NAMALWA (cell line): ENCODE results near the gene ERI2.

Source experiments
- DNase-seq: peaks from one replicate; pipeline ENCODE4 v3.0.0-alpha.2; 2015; ENCODE audit warnings: low spot score

ERI2 gene, protein sequence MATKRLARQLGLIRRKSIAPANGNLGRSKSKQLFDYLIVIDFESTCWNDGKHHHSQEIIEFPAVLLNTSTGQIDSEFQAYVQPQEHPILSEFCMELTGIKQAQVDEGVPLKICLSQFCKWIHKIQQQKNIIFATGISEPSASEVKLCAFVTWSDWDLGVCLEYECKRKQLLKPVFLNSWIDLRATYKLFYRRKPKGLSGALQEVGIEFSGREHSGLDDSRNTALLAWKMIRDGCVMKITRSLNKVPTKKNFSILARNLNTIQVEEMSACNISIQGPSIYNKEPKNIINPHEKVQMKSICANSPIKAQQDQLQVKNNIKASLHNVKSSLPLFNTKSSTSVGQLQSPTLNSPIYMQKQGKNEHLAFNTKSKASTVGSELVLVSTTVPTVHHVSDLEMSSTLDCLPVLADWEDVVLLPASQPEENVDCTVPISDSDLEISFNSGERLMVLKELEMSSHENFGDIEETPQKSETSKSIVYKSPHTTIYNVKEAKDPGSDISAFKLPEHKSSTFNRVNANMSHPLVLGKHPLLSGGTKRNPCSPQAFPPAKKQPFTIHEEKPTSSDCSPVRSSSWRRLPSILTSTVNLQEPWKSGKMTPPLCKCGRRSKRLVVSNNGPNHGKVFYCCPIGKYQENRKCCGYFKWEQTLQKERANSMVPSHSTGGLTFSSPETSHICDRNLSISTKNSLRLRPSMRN

GRCh38 chr16:20806168-20807050 is at the start of gene ERI2, which contains the start of gene REXO5:
TSS of gene ERI2 (minus strand) at chr16:20806472. CDS start at chr16:20806430, 42 bp downstream.
TSS of gene REXO5 (plus strand) at chr16:20806527. CDS start at chr16:20806954, 427 bp downstream.
- peak; percentile 82 for DNase-seq

DNA sequence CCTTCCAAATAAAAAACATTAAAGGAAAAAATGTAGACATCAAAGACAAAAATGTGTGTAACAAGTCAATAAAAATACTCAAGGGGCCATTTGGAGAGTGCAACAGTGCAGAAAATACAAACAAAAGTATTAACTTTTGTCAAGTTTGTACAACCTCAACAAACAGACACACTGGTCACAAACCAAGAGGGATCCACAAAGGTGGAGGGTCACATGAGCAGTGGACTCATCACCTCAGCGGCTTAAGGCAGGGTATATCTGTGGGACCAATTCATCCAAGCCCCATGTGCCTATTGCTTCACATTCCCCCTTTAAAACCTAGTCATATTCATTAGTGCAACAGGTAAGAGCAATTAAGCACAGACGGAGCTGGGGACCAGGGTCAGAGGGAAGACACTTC is 48.7 kb upstream of the ERI2 start:
- DNase-seq, result no peak

DNA sequence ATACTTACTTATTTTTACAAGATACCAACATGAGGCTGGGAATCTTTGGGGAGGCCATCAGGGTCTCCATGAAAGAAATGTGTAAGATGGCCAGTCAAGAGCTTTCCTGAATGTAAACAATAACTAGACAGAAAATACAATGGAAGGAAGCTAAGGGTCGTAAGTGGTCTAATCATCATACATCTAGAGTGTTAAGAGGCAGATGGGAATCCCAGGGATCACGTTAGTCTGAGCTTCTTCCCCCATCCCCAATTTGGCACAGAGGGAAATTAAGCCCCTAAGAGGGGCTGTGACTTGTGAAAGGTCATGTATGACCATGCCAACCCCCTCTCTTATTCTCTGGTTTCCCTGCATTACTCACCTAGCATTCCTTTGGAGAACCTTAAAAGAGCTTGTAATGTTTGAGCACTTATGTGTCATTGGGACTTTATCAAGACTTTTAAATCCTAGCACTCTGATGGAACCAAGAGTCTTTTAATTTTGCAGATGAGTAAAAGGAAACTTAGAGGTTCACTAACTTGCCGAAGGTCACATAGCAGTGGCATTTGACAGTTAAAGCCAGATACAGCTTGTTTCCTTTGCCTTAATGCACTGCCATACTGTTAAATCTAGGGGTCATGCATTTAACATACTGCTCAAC is 47.8 kb upstream of the ERI2 start:
- no peak for DNase-seq

DNA sequence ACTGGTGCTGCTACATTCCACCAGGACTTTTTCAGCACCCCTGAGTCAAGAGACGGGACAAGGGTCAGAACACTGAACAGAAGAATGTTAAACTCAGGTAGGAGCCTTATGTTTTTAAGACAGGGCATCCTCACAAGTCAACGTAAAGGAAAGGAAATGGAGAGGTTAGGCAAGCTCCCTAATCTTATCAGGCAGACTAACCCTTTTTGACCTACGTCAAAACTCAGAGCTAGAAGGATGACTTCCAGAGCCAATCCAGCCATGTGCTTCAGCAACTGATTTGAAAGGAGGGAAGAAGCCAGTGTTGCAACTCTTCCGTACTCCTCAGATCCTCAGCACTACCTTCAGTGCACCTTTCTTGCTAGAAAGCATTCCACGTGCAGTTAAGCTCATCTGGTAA is 46.9 kb upstream of the ERI2 start:
- no peak for DNase-seq

GRCh38 chr16:20851601-20852000 is 45.3 kb upstream of the ERI2 start:
- no peak for DNase-seq

DNA sequence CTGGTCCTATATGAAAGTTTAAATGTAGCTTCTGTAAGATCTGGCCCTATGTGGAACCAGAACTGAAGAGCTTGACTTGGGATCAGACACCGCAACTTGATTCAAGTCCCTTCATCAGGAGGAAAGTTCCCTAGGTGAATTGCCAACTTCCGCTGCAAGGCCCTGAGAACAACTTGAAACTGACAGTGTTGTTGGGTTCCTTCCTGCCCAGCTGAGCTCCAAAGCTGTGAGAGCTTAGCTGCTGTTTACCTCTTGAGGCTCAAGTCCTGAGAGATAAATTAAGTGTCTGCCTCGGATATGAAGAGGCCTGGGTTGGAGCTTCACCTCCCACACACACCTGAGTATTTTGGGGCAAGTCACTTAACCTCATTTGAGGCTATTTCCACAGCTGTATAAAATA is 44.7 kb upstream of the ERI2 start:
- DNase-seq, result no peak

GRCh38 chr16:20849589-20850390 is 43.5 kb upstream of the ERI2 start:
- peak; percentile 69 for DNase-seq

- DNase-seq, result no peak
Measured at GRCh38 chr16:20847550-20847949, 41.3 kb upstream of the ERI2 start.

- DNase-seq, result no peak
Measured at GRCh38 chr16:20846551-20846950, 40.3 kb upstream of the ERI2 start.

- DNase-seq, result no peak
Measured at GRCh38 chr16:20846030-20846429, 39.8 kb upstream of the ERI2 start.

DNA sequence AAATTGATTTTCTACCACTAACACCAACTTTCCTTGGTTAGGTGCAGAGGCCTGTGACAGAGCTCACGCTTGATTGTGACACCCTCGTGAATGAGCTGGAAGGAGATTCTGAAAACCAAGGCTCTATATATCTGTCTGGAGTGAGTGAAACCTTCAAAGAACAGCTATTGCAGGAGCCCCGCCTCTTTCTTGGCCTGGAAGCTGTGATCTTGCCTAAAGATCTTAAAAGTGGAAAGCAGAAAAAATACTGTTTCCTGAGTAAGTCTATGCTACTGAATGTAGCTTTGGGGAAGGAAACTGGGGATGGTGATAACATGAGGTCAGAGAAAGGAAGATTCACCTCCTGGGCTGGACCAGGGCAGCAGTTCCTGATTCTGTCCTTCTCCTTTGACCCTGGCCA is 38.3 kb upstream of the ERI2 start:
- no peak for DNase-seq

DNA sequence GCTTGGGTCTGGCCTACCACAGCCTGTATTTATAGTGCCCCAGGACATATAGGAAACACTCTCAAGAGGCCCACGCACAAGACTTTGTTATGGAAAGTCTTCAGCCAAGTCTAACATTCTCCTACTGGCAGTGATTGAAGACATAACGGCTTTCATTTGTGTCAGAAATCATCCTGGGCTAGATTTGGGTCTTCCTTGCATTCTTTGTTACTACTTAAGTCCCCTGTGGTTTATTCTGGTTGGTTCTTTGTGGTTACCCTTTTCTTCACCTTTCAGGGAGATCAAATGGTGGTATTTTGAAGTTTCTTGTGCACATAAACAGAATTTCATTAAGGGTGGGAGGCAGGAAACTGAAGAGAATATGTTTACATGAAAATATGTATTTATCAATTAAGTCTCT is 37.8 kb upstream of the ERI2 start:
- DNase-seq, result no peak

DNA sequence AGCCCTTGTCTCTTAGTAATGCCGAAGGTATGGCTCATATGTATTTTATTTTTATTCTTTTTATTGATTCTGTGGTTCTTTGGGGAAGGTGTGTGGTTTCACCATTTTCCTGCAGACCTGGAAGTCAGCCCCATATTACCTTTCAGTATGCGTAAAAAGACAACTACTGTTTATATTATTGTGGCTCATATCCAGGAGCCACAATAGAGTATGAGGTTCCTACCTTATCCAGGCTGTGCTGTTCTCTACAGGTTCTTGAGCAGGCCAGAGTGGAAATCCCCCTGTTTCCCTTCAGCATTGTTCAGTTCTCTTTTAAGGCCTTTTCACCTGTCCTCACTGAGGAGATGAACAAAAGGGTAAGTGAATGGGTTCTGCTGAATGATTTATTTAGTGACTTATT is 33.2 kb upstream of the ERI2 start:
- no peak for DNase-seq

- no peak for DNase-seq
Measured at GRCh38 chr16:20838240-20838639, 32.0 kb upstream of the ERI2 start.

GRCh38 chr16:20833086-20833485 is 26.8 kb upstream of the ERI2 start:
- DNase-seq, result no peak

- DNase-seq, result no peak
Measured at GRCh38 chr16:20830372-20830771, 24.1 kb upstream of the ERI2 start.

DNA sequence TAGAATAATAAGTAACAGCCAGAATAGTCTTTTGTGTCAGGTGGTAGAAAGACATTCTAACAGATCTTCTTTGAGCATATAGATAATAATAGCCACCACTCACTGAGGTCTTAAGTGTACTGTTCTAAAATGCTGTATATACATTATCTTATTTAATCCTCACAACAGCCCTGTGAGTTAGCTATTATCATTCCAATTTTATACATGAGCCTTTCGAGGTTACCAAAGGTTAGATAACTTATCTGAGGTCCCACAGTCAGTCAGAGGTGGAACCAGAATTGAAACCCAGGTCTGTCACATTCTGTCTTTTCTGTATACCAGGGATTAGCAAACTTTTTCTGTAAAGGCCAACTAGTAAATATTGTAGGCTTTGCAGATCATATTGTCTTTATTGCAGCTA is 23.3 kb upstream of the ERI2 start:
- DNase-seq, result no peak

DNA sequence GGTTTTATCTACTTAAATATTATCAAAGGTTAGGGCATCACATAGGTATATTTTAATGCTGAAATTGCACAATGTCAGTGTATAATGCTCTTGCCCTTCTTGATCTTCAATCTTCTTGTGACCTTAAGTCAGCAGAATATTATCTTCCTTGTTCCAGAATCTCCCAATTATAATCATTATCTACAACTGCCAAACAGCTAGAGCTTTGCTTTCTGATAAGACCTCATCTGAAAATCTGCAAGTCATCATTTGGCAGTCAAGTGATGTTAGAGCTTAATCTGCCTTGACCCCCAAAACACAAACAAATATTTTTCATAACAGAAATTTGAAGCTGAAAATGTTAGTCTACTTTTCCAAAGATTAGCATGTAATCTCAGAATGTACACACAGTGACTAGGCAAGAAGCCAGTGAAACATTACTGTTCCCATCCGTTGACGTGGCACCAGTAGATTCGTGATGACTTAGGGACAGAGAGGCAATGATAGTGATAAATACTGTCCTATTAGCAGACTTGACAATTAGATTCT is 19.8 kb upstream of the ERI2 start:
- no peak for DNase-seq

DNA sequence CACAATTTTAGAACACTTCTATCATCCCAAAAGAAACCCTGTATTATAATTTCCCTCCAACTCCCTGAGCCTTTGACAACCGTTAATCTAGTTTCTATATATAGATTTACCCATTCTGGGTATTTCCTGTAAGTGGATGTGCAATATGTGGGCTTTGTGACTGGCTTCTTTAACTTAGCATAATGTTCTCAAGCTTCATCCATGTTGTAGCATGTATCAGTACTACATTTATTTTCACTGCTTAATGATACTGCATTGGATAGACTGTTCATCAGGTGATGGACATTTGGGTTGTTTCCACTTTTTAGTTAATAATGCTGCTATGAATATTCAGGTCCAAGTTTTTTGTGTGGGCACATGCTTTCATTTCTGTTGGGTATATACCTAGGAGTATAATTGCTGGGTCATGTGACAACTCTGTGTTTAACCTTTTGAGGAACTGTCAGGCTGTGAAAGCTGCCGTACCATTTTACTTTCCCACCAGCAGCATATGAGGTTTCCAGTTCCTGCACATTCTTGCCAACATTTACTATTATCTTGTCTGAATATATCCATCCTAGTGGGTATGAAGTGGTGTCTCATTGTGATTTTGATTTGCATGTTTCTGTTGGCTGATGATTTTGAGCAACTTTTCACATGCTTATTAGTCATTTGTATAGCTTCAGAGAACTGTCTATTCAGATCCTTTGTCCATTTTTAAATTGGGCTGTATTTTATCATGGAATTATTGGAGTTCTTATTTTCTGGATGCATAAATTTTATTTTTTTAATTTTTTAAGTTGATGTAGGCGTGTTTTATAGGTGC is 16.5 kb upstream of the ERI2 start:
- no peak for DNase-seq

- no peak for DNase-seq
Measured at GRCh38 chr16:20821682-20822081, 15.4 kb upstream of the ERI2 start.
